ENCODE measurements around the gene PMM2.
"Not testable (repeated sequence)": the region's sequence is repeated elsewhere in the genome, so short reads cannot be mapped to it uniquely, and the experiment has no call there.

Gene PMM2

GRCh38 chr16:8797364-8798173 lies at the start of gene PMM2, which contains the start of gene TMEM186:
Gene PMM2 (plus strand): TSS chr16:8797839. CDS start chr16:8797883, 44 bp downstream.
Gene TMEM186 (minus strand): TSS chr16:8797639. CDS start chr16:8797614, 25 bp downstream.
- DNase-seq (ENCODE audit: low read depth): peak; percentile 98

GRCh38 chr16:8748944-8749343 lies 48.7 kb upstream of the PMM2 start:
- not testable (repeated sequence) for DNase-seq (ENCODE audit: low read depth)

- DNase-seq (ENCODE audit: low read depth): peak; percentile 85
Observed at GRCh38 chr16:8751481-8752311, 45.9 kb upstream of the PMM2 start.

GRCh38 chr16:8752706-8753105 lies 44.9 kb upstream of the PMM2 start:
- no peak for DNase-seq (ENCODE audit: low read depth)

- DNase-seq (ENCODE audit: low read depth): no peak
Observed at GRCh38 chr16:8753416-8754054, 44.1 kb upstream of the PMM2 start.

- DNase-seq (ENCODE audit: low read depth): no peak
Observed at GRCh38 chr16:8756755-8757154, 40.9 kb upstream of the PMM2 start.

GRCh38 chr16:8758022-8758421 lies 39.6 kb upstream of the PMM2 start:
- no peak for DNase-seq (ENCODE audit: low read depth)

GRCh38 chr16:8760021-8760420 lies 37.6 kb upstream of the PMM2 start:
- no peak for DNase-seq (ENCODE audit: low read depth)

- no peak for DNase-seq (ENCODE audit: low read depth)
Observed at GRCh38 chr16:8761078-8761477, 36.6 kb upstream of the PMM2 start.

GRCh38 chr16:8762254-8762653 lies 35.4 kb upstream of the PMM2 start:
- DNase-seq (ENCODE audit: low read depth): no peak

- DNase-seq (ENCODE audit: low read depth): no peak
Observed at GRCh38 chr16:8763083-8763482, 34.6 kb upstream of the PMM2 start.

GRCh38 chr16:8763899-8764298 lies 33.7 kb upstream of the PMM2 start:
- no peak for DNase-seq (ENCODE audit: low read depth)

GRCh38 chr16:8764525-8765250 lies 33.0 kb upstream of the PMM2 start:
- no peak for DNase-seq (ENCODE audit: low read depth)

GRCh38 chr16:8767176-8767575 lies 30.5 kb upstream of the PMM2 start:
- DNase-seq (ENCODE audit: low read depth): no peak

GRCh38 chr16:8768283-8768682 lies 29.4 kb upstream of the PMM2 start:
- DNase-seq (ENCODE audit: low read depth): no peak

GRCh38 chr16:8768692-8769091 lies 28.9 kb upstream of the PMM2 start:
- no peak for DNase-seq (ENCODE audit: low read depth)

GRCh38 chr16:8773537-8773936 lies 24.1 kb upstream of the PMM2 start:
- DNase-seq (ENCODE audit: low read depth): no peak

- no peak for DNase-seq (ENCODE audit: low read depth)
Observed at GRCh38 chr16:8774208-8774607, 23.4 kb upstream of the PMM2 start.

GRCh38 chr16:8775359-8775758 lies 22.3 kb upstream of the PMM2 start:
- DNase-seq (ENCODE audit: low read depth): no peak

- no peak for DNase-seq (ENCODE audit: low read depth)
Observed at GRCh38 chr16:8776129-8776584, 21.5 kb upstream of the PMM2 start.

- no peak for DNase-seq (ENCODE audit: low read depth)
Observed at GRCh38 chr16:8777217-8777616, 20.4 kb upstream of the PMM2 start.

GRCh38 chr16:8781797-8782196 lies 15.8 kb upstream of the PMM2 start:
- no peak for DNase-seq (ENCODE audit: low read depth)

Data from EH (cell line).